ENCODE measurements around the gene KTN1. TPM values are rescaled to one million over a fixed set of nuclear protein-coding genes. Genes with fewer than 3 reads are reported as not detected.

KTN1 gene
- total and polyA plus RNA-seq, 8 donors = 29.0 to 98.1 (median 71.3) TPM

DNA sequence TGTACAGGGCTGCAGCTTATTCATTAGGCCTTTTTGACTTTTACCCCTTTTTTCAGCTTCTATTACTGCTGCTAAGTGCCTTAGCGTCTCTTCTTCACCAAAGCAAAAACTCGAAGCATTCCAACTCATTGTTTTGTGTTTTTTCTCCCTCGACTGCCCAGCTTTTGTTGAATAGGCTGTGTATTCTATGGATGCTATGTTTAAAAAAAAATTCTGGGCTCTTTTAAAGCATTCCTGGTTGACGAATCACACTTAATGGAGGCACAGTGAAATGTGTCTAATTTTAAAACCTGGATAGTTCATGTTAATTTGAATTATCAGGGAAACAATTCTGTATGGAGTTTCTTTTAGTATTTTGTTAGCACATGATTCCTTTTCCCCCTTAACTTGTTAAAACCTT is 29.7 kb downstream of the KTN1 start:
- Histone ChIP-seq H3K27me3 (no peaks in the 10 kb centered on the region), H3K4me3 (no peak overlapping the region), H3K4me1 (peaks cover 11 to 14% (median 11%) of the 10 kb centered on the region in 3 donors), H3K27ac (no peak overlapping the region), H3K9me3 (no peaks in the 10 kb centered on the region), H3K36me3 (no peaks in the 10 kb centered on the region)
- ATAC-seq = no peak
- intact Hi-C loops (cut with DNase I) = no loop called here
- TF ChIP-seq, protein P1, sequence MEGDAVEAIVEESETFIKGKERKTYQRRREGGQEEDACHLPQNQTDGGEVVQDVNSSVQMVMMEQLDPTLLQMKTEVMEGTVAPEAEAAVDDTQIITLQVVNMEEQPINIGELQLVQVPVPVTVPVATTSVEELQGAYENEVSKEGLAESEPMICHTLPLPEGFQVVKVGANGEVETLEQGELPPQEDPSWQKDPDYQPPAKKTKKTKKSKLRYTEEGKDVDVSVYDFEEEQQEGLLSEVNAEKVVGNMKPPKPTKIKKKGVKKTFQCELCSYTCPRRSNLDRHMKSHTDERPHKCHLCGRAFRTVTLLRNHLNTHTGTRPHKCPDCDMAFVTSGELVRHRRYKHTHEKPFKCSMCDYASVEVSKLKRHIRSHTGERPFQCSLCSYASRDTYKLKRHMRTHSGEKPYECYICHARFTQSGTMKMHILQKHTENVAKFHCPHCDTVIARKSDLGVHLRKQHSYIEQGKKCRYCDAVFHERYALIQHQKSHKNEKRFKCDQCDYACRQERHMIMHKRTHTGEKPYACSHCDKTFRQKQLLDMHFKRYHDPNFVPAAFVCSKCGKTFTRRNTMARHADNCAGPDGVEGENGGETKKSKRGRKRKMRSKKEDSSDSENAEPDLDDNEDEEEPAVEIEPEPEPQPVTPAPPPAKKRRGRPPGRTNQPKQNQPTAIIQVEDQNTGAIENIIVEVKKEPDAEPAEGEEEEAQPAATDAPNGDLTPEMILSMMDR (IDR thresholded peaks at IDR 0.05) = no peak
- FAIRE-seq = no peak
- WGBS, 2 donors = 75 to 78% methylated on average over 4 of the region's 4 CpGs
- no peak for DNase-seq

DNA sequence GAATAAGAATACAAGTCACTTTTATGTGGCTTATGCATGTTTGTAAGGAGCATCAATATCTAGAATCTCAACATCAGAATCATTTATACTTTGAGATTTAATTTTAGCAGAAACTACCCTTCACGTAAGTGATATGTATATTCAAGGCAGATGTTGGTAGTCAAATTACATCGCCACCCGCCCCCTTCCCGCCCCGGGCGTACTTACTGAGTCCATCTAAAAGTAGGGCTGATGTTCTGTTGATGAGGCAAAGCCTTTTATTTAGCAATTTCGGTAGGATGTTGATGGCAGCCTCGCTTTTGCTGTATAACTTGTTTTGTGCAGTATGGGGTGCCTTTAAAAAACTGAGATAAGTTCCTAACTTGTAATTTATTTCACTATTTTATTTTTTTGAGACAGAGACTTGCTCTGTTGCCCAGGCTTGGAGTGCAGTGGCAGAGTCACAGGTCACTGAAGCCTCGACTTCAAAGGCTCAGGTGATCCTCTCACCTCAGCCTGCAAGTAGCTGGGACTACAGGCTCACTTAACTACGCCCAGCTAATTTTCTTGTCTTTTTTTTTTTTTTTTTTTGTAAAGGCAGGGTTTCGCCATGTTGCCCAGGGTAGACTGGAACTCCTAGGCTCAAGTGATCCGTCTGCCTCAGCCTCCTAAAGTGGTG is 30.8 kb downstream of the KTN1 start:
- 87 to 95% methylated on average over 12 of the region's 12 CpGs for WGBS, 2 donors
- no peaks in the 10 kb centered on the region for H3K36me3 ChIP-seq
- ATAC-seq (no peak), FAIRE-seq (no peak), DNase-seq (no peak)
- intact Hi-C loops (cut with DNase I) = no loop called here
- TF ChIP-seq, protein P1 (IDR thresholded peaks at IDR 0.05) = no peak
- H3K4me1 ChIP-seq = peaks cover 4 to 9% (median 5%) of the 10 kb centered on the region in 3 donors
- no peaks in the 10 kb centered on the region for H3K27me3 ChIP-seq
- H3K27ac ChIP-seq = no peak overlapping the region
- no peak overlapping the region for H3K4me3 ChIP-seq
- H3K9me3 ChIP-seq = no peaks in the 10 kb centered on the region

DNA sequence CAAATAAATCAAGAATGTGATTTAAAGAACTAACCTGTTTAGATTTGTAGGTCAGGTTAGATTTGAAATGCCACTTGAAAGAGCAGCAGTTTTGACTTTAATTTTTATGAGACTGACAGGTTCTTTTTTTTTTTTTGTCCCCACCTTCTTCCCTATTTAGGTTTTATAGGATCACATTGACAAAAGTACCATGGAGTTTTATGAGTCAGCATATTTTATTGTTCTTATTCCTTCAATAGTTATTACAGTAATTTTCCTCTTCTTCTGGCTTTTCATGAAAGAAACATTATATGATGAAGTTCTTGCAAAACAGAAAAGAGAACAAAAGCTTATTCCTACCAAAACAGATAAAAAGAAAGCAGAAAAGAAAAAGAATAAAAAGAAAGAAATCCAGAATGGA is 31.9 kb downstream of the KTN1 start:
- TF ChIP-seq, protein P1 (IDR thresholded peaks at IDR 0.05) = no peak
- no peak for DNase-seq
- H3K4me3 ChIP-seq = no peak overlapping the region
- H3K27ac ChIP-seq = no peak overlapping the region
- no peaks in the 10 kb centered on the region for H3K9me3 ChIP-seq
- no peak for ATAC-seq
- H3K4me1 ChIP-seq = peaks cover 0 to under 1% (median 0%) of the 10 kb centered on the region in 3 donors
- H3K27me3 ChIP-seq = no peaks in the 10 kb centered on the region
- FAIRE-seq = peak; percentile 37
- intact Hi-C loops (cut with DNase I) = no loop called here
- H3K36me3 ChIP-seq = no peaks in the 10 kb centered on the region

DNA sequence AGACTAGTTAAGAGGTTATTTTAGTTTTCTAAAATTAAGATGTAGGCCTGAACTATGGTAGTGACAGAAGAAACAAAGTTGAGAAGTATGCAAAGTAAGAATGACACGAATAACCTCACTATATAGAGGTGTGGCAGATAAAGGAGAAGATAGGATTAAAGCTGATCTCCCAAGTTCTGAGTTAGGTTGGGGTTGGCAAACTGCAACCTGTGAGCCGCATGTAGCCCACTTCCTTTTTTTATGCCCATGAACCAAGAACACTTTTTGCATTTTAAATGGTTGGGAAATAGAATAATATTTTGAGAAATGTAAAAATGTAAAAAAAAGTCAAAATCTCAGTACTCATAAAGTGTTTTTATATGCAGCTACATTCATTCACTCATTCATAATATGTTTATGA is 34.3 kb downstream of the KTN1 start:
- intact Hi-C loops (cut with DNase I) = no loop called here
- WGBS, 2 donors = 91% methylated on average over 2 of the region's 2 CpGs
- H3K4me3 ChIP-seq = no peak overlapping the region
- no peak overlapping the region for H3K27ac ChIP-seq
- DNase-seq (no peak), ATAC-seq (no peak), FAIRE-seq (no peak)
- no peaks in the 10 kb centered on the region for H3K9me3 ChIP-seq
- H3K36me3 ChIP-seq = peaks cover 0 to 20% (median under 1%) of the 10 kb centered on the region in 3 donors
- H3K4me1 ChIP-seq = no peaks in the 10 kb centered on the region
- H3K27me3 ChIP-seq = no peaks in the 10 kb centered on the region
- TF ChIP-seq, protein P1 (IDR thresholded peaks at IDR 0.05) = no peak

DNA sequence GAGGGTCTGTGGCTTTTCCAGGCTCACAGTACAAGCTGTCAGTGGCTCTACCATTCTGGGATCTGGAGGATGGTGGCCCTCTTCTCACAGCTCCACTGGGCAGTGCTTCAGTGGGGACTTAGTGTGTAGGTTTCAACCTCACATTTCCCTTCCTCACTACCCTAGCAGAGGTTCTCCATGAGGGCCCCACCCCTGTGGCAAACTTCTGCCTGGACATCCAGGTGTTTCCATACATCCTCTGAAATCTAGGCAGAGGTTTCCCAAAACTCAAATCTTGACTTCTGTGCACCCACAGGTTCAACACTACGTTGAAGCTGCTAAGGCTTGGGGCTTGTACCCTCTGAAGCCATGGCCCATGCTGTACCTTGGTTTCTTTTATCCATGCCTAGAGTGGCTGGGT is 40.3 kb downstream of the KTN1 start:
- Histone ChIP-seq H3K4me1 (no peaks in the 10 kb centered on the region), H3K36me3 (peaks cover 2 to 37% (median 13%) of the 10 kb centered on the region in 3 donors), H3K4me3 (no peak overlapping the region), H3K27ac (no peak overlapping the region), H3K9me3 (no peaks in the 10 kb centered on the region), H3K27me3 (no peaks in the 10 kb centered on the region)
- no peak for FAIRE-seq
- TF ChIP-seq, protein P1 (IDR thresholded peaks at IDR 0.05) = no peak
- no peak for ATAC-seq
- no peak for DNase-seq
- intact Hi-C loops (cut with DNase I) = no loop called here
- 99 to 100% methylated on average over 1 of the region's 1 CpG for WGBS, 2 donors
